HepG2 (cell line): ENCODE results near the gene GPC6. TPM values are rescaled to one million over a fixed set of nuclear protein-coding genes. Genes with fewer than 3 reads are reported as not detected.

ENCODE experiments used
- HNRNPLL ChIP-seq: fragments of 200-400 bp; formaldehyde crosslinking; IDR thresholded peaks from 2 replicates; pipeline ENCODE4 v1.6.1; 2017; ENCODE audit warnings: mild to moderate bottlenecking, low read depth, low read length; ENCODE audit not compliant: poor library complexity, severe bottlenecking
- NR2F6 ChIP-seq, 2 experiments: IDR thresholded peaks; 2 replicates each; pipeline ENCODE4 v1.6.1; 2016; ENCODE audit warnings: antibody characterized with exemption in 1 of 2, mild to moderate bottlenecking in 1 of 2
- PAXIP1 ChIP-seq: sonication (generic); formaldehyde crosslinking; conservative IDR thresholded peaks from 2 replicates; pipeline ENCODE4 v1.4.0; 2020; ENCODE audit warnings: mild to moderate bottlenecking, missing genetic modification reagents, moderate library complexity
- POGZ ChIP-seq: sonication (generic); formaldehyde crosslinking; IDR thresholded peaks from 2 replicates; pipeline ENCODE4 v1.4.0; 2020; ENCODE audit warnings: mild to moderate bottlenecking, missing genetic modification reagents
- PRDM15 ChIP-seq: sonication (generic); formaldehyde crosslinking; IDR thresholded peaks from 2 replicates; pipeline ENCODE4 v1.4.0; 2020; ENCODE audit warnings: missing genetic modification reagents
- RBM39 ChIP-seq: fragments of 200-400 bp; formaldehyde crosslinking; IDR thresholded peaks from one replicate; pipeline ENCODE4 v1.6.1; 2018; ENCODE audit warnings: antibody characterized with exemption, mild to moderate bottlenecking, low read depth, low read length; ENCODE audit not compliant: poor library complexity, severe bottlenecking
- TARDBP ChIP-seq: sonication (generic); formaldehyde crosslinking; IDR thresholded peaks from 2 replicates; pipeline ENCODE4 v1.8.0; 2022; ENCODE audit warnings: mild to moderate bottlenecking, missing genetic modification reagents
- ZNF891 ChIP-seq: sonication (generic); formaldehyde crosslinking; IDR thresholded peaks from 2 replicates; pipeline ENCODE4 v1.5.0; 2020; ENCODE audit warnings: mild to moderate bottlenecking, missing genetic modification reagents
- polyA plus RNA-seq, 8 experiments: library from polyadenylated mRNA; depleted of rRNA in 3 of 8; stranded (reverse) in 7 of 8; unstranded in 1 of 8; fragments of >200 nt; fragmentation: Illumina TruSeq in 4 of 8; extraction: Trizol in 4 of 8; gene quantifications; 2 replicates each; pipeline versions ENCODE4 v1.2.1 to v1.2.3, GENCODE V29; 2011 to 2016; ENCODE audit warnings: low read depth in 4 of 8, missing spikeins in 1 of 8, mixed read lengths in 1 of 8; ENCODE audit not compliant: insufficient read depth in 1 of 8
- total RNA-seq, 5 experiments: library from RNA; depleted of rRNA; stranded (reverse); fragments of >200 nt; fragmentation: Illumina TruSeq; extraction: Trizol; gene quantifications; 2 replicates each; pipeline ENCODE4 v1.2.3, GENCODE V29; 2016; ENCODE audit warnings: low read depth in 1 of 5
- TF ChIP-seq, protein P1 (sequence below): sonication (generic); formaldehyde crosslinking; IDR thresholded peaks from 2 replicates; pipeline ENCODE4 v1.4.0; 2020; ENCODE audit warnings: missing genetic modification reagents, borderline replicate concordance
- TF ChIP-seq, protein P2 (sequence below): sonication (generic); formaldehyde crosslinking; IDR thresholded peaks from 2 replicates; pipeline ENCODE4 v1.5.1; 2020; ENCODE audit warnings: mild to moderate bottlenecking, missing genetic modification reagents, borderline replicate concordance

Gene GPC6
- total and polyA plus RNA-seq, 2 of the 13 experiments (the other 11 are each of a cell fraction or from before 2014, with no cell fraction given) = 24.5 to 33.9 TPM

GRCh38 chr13:94263038-94263437 is 1036.4 kb downstream of the GPC6 start (continued):
- TF ChIP-seq, protein P1, sequence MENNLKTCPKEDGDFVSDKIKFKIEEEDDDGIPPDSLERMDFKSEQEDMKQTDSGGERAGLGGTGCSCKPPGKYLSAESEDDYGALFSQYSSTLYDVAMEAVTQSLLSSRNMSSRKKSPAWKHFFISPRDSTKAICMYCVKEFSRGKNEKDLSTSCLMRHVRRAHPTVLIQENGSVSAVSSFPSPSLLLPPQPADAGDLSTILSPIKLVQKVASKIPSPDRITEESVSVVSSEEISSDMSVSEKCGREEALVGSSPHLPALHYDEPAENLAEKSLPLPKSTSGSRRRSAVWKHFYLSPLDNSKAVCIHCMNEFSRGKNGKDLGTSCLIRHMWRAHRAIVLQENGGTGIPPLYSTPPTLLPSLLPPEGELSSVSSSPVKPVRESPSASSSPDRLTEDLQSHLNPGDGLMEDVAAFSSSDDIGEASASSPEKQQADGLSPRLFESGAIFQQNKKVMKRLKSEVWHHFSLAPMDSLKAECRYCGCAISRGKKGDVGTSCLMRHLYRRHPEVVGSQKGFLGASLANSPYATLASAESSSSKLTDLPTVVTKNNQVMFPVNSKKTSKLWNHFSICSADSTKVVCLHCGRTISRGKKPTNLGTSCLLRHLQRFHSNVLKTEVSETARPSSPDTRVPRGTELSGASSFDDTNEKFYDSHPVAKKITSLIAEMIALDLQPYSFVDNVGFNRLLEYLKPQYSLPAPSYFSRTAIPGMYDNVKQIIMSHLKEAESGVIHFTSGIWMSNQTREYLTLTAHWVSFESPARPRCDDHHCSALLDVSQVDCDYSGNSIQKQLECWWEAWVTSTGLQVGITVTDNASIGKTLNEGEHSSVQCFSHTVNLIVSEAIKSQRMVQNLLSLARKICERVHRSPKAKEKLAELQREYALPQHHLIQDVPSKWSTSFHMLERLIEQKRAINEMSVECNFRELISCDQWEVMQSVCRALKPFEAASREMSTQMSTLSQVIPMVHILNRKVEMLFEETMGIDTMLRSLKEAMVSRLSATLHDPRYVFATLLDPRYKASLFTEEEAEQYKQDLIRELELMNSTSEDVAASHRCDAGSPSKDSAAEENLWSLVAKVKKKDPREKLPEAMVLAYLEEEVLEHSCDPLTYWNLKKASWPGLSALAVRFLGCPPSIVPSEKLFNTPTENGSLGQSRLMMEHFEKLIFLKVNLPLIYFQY = no peak
- TF ChIP-seq RBM39 (no peak), POGZ (CRISPR knock-in tag) (peak; percentile 60), TARDBP (CRISPR knock-in tag) (no peak), PRDM15 (peak; percentile 70), NR2F6 (IDR thresholded peaks at IDR 0.05) (peak; percentile 91), NR2F6 (CRISPR knock-in tag; IDR thresholded peaks at IDR 0.05) (peak; percentile 68), HNRNPLL (no peak), PAXIP1 (CRISPR knock-in tag) (peak; percentile 62), ZNF891 (CRISPR knock-in tag) (no peak)
- TF ChIP-seq, protein P2, sequence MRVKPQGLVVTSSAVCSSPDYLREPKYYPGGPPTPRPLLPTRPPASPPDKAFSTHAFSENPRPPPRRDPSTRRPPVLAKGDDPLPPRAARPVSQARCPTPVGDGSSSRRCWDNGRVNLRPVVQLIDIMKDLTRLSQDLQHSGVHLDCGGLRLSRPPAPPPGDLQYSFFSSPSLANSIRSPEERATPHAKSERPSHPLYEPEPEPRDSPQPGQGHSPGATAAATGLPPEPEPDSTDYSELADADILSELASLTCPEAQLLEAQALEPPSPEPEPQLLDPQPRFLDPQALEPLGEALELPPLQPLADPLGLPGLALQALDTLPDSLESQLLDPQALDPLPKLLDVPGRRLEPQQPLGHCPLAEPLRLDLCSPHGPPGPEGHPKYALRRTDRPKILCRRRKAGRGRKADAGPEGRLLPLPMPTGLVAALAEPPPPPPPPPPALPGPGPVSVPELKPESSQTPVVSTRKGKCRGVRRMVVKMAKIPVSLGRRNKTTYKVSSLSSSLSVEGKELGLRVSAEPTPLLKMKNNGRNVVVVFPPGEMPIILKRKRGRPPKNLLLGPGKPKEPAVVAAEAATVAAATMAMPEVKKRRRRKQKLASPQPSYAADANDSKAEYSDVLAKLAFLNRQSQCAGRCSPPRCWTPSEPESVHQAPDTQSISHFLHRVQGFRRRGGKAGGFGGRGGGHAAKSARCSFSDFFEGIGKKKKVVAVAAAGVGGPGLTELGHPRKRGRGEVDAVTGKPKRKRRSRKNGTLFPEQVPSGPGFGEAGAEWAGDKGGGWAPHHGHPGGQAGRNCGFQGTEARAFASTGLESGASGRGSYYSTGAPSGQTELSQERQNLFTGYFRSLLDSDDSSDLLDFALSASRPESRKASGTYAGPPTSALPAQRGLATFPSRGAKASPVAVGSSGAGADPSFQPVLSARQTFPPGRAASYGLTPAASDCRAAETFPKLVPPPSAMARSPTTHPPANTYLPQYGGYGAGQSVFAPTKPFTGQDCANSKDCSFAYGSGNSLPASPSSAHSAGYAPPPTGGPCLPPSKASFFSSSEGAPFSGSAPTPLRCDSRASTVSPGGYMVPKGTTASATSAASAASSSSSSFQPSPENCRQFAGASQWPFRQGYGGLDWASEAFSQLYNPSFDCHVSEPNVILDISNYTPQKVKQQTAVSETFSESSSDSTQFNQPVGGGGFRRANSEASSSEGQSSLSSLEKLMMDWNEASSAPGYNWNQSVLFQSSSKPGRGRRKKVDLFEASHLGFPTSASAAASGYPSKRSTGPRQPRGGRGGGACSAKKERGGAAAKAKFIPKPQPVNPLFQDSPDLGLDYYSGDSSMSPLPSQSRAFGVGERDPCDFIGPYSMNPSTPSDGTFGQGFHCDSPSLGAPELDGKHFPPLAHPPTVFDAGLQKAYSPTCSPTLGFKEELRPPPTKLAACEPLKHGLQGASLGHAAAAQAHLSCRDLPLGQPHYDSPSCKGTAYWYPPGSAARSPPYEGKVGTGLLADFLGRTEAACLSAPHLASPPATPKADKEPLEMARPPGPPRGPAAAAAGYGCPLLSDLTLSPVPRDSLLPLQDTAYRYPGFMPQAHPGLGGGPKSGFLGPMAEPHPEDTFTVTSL (CRISPR knock-in tag) = peak; percentile 28; the same call in 1 of the 2 replicates
